Left cardiac atrium (tissue), 4 donors: ENCODE measurements around the gene MYH9. TPM values are rescaled to one million over a fixed set of nuclear protein-coding genes. Genes with fewer than 3 reads are reported as not detected.
"Not testable (repeated sequence)": the region's sequence is repeated elsewhere in the genome, so short reads cannot be mapped to it uniquely, and the experiment has no call there.

Source experiments
- ATAC-seq, 2 donors: fragments of 200-7000 bp; cut with Tn5 transposase; one replicate each; pipeline ENCODE4 v1.9.1; 2020; ENCODE audit warnings: mild to moderate bottlenecking in 2 of 2, moderate library complexity in 2 of 2
- DNase-seq: peaks from one replicate; pipeline ENCODE4 v3.0.0-alpha.2; 2020
- intact Hi-C, 2 donors: fragments of 100-400 bp; cut with DNase I; formaldehyde crosslinking; loops; one replicate each; pipeline versions ENCODE4 v1.14.1 to v1.15.1; 2022 to 2023
- total RNA-seq, 2 donors: library from RNA; stranded (reverse); fragmentation: NEBNext Ultra II Directional; extraction: Animal tissue kit (Norgen Biotek cat#: 25700); gene quantifications; one replicate each; pipeline ENCODE4 v1.2.1, GENCODE V29; 2021
- donor health status: DM: no; HTN: yes; CAD: no.
- donor health status: DM: no; HTN: yes; CAD: no; lungs with severe emphysema.
- donor health status: DM: yes; HTN: yes; CAD: no.
- donor health status: Dilated cardiomyopathy.

The MYH9 gene
- total RNA-seq, 2 donors from 2014 or later = 225 to 367 TPM

GRCh38 chr22:36295247-36295646 lies 92.5 kb downstream of the MYH9 start:
- ATAC-seq (no peak), DNase-seq (peak; percentile 16)
- intact Hi-C loops = no loop called here

DNA sequence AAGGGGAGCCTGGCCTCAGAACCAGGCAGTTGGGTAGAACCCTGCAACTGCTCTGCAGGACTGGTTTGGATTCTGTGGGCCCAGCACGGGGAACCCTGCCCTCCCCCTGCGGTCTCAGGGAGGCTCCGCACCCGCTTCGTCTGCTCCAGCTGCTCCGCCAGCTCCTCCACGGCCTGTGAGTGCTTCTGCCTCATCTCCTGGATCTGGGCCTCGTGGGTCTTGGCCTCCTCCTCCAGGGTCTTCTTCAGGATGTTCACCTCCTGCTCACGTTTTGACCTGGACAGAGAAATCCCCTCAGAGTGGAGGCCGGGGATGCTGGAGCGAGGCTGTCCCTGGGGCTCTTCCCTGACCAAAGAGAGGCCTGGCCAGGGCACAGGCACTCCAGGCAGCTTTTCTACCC lies 93.0 kb downstream of the MYH9 start:
- no peak for ATAC-seq
- DNase-seq = peak; percentile 12
- intact Hi-C loops = no loop called here

DNA sequence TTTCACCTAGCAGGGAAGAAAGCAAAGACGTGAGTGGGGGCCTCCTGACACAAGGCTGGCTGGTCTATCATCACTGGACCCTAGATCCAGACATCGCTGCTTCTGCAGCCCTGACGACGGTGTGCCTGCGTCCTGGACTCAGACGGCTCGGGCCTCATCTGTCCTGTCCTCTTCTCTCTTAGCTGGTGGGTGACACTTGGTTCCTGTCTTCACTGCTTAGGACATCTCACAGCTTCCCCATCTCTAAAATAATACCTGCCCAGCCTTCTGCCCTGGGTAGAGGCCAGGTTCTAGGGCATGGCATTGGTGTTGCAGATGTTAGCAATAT lies 93.5 kb downstream of the MYH9 start:
- DNase-seq (no peak), ATAC-seq (no peak)
- intact Hi-C loops = no loop called here

DNA sequence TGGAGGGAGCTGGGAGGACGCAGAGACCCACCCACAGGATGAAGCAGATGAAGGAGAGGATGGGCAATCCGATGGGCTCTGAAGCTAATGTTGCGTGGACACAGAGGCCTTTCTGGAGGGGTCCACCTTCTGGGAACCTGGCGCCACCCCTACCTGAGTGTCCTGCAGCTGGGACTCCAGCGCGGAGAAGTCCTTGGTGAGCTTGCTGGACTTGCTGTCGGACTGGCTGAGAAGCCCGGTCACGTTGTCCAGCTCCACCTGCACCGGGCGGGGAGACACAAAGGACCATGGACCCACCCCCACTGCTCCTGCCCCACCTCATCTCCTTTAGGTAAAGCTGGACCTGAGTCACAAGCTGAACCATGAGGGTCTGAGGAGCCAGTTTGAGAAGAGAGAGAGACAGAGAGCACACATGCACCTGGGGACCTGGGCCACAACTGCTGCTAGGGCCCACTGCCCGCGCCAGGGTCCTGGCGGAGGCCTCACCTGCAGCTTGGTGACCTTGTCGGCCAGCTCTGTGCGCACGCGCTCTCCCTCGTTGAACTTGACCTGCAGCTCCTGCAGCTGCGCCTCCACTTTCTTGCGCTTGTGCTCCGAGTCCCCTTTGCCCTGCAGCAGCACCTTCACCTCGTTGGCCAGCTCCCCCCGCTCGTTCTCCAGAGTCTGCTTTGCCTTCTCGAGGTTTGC lies 94.0 kb downstream of the MYH9 start:
- peak; percentile 16 for DNase-seq
- no peak for ATAC-seq
- intact Hi-C loops = no loop called here

DNA sequence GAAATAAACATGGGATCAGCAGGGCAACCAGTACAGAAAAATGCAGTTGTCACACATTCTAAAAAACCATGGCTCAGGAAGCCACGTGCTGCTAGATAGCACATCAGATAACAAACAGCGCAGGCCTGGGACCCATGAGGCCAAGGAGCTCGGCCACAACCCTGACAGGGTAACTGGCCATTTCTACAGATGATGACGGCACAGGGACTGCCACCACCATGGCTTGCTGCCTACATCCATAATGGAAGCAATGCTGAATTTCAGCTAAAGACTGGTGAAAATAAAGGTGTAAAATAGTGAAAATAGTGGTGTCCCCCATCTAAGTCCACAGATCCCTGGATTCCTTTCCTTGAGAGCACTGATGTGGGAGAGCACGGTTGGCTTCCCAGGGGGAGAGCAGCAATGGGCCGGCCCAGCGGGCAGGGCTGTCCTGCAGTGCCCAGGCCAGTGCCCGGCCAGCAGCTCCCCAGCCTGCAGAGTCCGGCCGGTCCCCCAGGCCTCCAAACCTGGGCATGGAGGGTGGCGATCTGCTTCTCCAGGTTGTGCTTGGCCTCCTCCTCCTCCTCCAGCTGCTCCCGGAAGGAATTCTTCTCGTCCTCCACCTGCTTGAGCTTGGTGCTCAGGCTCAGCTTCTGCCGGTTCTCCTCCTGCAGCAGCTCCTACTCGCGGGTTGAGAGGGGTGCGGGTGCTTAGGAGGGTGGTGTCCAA lies 94.8 kb downstream of the MYH9 start:
- intact Hi-C loops = no loop called here
- ATAC-seq (peak in 1 of 2 donors; percentile 1), DNase-seq (peak; percentile 17)

DNA sequence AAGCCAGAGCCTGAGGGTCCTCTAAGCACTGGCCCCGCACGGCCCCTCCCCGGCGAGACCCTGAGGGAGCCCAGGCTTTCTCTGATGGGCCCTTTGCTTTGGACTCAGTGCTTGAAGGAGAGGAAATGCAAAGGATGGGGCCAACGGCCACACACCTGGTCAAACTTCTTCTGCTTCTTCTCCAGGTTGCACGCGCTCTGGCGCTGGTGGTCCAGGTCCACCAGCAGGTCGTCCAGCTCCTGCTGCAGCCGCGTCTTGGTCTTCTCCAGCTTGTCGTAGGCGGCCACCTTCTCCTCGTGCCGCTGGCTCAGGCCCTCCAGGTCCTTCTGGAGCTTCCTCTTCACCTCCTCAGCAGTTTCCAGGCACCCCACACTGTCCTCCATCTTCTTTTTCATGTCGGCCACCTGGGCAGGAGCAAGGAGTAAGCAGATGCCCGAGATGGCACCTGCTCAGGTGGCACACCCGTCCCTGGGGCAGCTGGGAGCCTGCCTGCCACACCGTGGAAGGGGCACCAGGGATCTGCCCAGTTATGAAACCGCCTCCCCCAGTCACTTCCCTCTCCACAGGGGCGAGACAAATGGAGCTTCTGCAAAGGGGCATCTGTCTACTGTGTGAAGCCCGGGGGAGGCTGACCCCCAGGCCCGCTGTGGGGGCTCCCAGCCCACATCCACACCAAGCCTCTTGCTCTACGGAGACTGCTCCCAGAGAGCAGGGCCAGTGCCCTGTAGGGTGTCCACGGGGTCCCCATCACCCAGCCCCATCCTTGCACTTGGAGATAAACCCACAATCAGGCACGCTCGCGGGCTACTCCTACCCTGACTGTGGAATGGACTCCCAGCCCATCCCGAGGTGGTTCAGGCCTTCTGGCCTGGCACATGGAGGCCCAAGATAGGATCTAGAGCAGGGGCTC lies 95.7 kb downstream of the MYH9 start:
- intact Hi-C loops = no loop called here
- ATAC-seq (peak in 1 of 2 donors; percentile 2), DNase-seq (peak; percentile 24)

DNA sequence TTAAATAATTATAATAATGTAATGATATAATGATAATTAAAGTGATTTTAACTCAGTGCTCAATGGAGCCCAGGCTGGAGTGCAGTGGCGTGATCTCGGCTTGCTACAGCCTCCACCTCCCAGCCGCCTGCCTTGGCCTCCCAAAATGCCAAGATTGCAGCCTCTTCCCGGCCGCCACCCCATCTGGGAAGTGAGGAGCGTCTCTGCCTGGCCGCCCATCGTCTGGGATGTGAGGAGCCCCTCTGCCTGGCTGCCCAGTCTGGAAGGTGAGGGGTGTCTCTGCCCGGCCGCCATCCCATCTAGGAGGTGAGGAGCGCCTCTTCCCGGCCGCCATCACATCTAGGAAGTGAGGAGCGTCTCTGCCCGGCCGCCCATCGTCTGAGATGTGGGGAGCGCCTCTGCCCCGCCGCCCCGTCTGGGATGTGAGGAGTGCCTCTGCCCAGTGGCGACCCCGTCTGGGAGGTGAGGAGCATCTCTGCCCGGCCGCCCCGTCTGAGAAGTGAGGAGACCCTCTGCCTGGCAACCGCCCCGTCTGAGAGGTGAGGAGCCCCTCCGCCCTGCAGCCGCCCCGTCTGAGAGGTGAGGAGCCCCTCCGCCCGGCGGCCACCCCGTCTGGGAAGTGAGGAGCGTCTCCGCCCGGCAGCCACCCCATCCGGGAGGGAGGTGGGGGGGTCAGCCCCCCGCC lies 97.2 kb downstream of the MYH9 start:
- intact Hi-C loops, ATAC-seq: not testable (repeated sequence)
- peak; percentile 10 for DNase-seq

DNA sequence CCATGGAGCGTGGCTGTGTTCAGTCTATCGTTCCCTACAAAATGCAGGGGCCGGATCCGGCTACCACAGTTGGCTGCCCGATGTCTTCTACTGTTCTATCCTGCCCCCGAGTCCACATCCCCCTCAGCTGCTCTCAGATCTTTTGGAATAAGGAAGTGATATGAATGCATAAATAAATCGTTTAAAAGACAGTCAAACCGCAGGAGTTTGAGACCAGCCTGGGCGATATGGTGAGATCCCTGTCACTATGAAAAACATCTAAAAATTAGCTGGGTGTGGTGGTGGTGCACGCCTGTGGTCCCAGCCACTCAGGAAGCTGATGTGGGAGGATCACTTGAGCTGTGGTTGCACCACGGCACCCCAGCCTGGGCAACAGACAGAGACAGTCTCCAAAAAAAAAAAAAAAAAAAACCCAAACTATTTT lies 97.8 kb downstream of the MYH9 start:
- intact Hi-C loops = loop anchor here in 1 of 2 donors (10.0 kb wide), 1 partner anchor 95 kb away; no protein-coding TSS in a partner anchor
- DNase-seq = peak; percentile 12
- not testable (repeated sequence) for ATAC-seq

DNA sequence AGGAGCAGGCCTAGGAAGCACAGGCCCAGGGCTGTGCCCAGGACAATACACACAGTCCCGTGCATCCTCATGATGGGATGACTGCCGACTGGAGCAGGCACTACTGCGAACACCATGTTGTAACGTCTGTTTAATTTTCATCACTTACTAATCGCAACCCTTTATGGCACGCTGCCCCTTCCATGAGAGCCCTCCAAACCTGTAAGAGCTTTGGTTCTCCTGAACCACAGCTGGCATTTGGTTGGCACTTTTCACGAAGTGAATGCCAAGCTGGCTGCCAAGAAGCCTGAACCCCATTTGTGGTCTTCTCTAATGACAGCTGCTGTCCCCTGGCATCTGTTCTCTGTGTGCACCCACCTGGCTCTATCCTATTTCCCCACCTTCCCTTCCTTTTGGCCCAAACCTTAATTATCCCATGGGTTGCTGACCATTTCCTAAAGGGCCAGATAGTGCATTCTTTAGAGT lies 98.3 kb downstream of the MYH9 start:
- DNase-seq = peak; percentile 17
- intact Hi-C loops = loop anchor here in 1 of 2 donors (10.0 kb wide), 1 partner anchor 95 kb away; no protein-coding TSS in a partner anchor
- ATAC-seq = no peak

DNA sequence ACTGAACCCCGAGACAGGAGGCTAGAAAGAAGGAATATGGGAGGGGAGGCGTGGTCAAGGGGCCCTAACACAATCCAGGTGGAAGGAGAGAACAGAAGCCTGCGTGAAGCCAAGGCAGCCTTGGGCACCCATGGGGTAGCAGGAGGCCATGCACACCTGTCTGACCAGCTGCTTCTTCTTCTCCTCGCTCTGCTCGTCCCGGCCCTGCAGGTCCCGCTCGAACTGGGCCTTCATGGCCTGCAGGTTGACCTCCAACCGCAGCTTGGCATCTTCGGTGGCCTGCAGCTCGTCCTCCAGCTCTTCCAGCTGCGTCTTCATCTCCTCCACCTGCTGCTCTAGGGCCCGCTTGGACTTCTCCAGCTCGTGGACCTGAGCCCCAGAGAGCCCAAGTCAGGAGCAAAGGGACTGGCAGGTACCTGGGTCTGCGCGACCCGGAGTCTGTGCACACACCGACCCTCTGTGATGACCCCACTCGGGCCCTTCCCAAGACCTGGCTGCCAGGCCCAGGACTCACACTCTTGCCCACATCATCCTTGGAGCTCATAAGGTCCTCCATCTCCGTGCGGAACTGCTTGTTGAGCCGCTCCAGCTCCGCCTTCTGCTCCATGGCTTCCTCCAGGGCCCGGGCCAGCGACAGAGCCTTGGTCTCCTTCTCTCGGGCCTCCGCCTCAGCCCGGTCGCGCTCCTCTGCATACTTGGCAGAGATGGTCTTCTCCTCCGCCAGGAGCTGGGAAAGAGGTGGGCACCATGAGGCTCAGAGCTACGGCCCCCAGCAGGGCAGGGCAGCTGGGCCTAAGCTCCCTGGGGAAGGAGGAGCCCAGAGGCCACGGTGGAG lies 99.0 kb downstream of the MYH9 start:
- intact Hi-C loops = loop anchor here in 1 of 2 donors (10.0 kb wide), 1 partner anchor 94 kb away; no protein-coding TSS in a partner anchor
- ATAC-seq (no peak), DNase-seq (peak; percentile 17)

- ATAC-seq (no peak), DNase-seq (peak; percentile 21)
- intact Hi-C loops = loop anchor here in 1 of 2 donors (10.0 kb wide), 1 partner anchor 93 kb away; no protein-coding TSS in a partner anchor
Measured at GRCh38 chr22:36287881-36288515, 99.8 kb downstream of the MYH9 start.

DNA sequence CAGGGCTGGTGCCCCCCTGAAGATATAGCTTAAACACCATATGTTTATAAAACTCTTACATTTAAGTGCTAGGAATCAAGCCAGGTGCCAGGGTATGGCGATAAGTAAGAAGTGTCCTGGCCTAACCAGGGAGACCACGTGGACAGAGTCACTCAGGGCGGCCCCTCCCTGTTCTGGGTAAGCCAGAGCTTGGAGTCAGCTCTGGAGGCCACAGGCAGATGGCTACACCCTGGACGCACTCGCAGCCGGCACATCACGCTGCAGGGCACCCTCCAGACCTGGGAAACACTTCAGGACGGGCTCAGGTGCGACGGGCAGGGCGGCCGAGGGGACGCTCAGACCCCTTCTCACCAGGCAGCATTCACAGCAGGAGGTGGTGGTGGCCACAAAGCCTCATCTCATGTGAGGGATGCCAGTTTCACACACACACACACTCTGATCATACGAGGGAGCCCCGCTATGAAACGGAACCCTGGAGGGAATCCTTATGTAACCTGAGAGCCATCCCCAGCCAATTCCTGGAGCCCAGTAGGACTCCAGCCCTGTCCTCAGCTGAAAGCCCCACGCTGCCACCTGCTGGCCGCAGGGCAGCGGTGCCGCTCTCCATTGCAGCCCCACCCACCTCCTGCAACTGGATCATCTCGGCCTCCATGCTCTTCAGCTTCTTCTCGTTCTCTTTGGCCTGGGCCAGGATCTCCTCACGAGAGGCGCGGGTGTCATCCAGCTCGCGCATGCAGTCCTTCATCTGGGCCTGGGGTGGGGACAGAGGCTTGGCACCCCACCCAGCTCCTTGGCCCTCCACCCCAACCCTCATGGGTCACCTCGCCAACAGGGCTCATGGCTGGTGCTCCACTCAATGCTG lies 101.4 kb downstream of the MYH9 start:
- intact Hi-C loops = loop anchor here in 1 of 2 donors (10.0 kb wide), 1 partner anchor 92 kb away; no protein-coding TSS in a partner anchor
- DNase-seq (peak; percentile 74), ATAC-seq (peak; percentile 61 to 92)

- intact Hi-C loops = loop anchor here in 1 of 2 donors (10.0 kb wide), 1 partner anchor 91 kb away; no protein-coding TSS in a partner anchor
- ATAC-seq (no peak), DNase-seq (peak; percentile 13)
Measured at GRCh38 chr22:36285545-36285944, 102.2 kb downstream of the MYH9 start.

DNA sequence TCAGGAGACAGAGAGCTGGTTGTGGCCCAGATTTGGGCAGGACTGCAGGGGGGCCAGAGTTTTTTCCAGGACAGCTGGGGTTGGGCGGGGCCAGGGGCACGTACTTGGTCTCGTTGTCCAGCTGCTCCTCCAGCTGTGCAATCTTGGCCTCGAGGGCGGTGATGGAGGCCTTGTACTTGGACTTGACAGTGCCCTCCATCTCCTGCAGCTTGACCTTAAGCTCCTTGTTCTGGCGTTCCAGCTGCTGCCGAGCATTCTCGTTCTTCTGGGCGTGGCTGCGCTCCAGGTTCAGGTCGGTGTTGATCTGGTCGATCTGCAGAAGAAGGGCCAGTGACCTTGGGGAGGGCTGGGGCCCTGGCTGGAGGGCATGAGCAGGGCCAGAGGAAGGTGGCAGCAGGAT lies 102.8 kb downstream of the MYH9 start:
- intact Hi-C loops = loop anchor here in 1 of 2 donors (10.0 kb wide), 1 partner anchor 90 kb away; no protein-coding TSS in a partner anchor
- DNase-seq (peak; percentile 20), ATAC-seq (no peak)

DNA sequence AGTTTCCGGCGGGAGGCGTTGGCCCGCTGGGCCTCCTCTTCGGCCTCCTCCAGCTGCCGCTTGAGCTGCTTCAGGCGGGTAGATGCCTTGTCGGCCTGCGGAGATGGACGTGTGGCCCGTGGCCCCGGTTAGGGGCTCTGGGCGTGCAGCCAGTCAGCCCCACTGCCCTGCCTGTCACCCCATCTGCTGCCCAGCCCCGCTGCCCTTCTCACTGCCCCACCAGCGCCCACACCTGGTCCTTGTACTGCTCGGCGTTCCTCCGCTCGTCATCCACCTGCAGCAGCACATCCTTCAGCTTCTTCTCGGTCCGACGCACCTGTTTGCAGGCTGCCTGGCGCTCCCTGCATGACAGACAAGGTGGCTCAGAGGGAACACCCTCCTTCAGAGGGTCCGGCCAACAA lies 103.6 kb downstream of the MYH9 start:
- ATAC-seq (no peak), DNase-seq (no peak)
- intact Hi-C loops = loop anchor here in 1 of 2 donors (10.0 kb wide), 1 partner anchor 89 kb away; no protein-coding TSS in a partner anchor

GRCh38 chr22:36282328-36282831 lies 105.4 kb downstream of the MYH9 start:
- DNase-seq (no peak), ATAC-seq (no peak)
- intact Hi-C loops = loop anchor here in 1 of 2 donors (10.0 kb wide), 1 partner anchor 88 kb away; no protein-coding TSS in a partner anchor
